SK-N-SH treated with all-trans-retinoic acid at 6 μM for 48 hours (cell line): Measurements from ENCODE around the gene NAMPT.

Source experiments
- ATAC-seq: fragments of 200-7000 bp; cut with Tn5 transposase; 3 replicates; pipeline ENCODE4 v1.9.1; 2020; ENCODE audit warnings: mild to moderate bottlenecking, moderate library complexity
- BACH2 ChIP-seq: fragments of 250-450 bp; sonication (Bioruptor Pico); IDR thresholded peaks from 2 replicates; pipeline ENCODE4 v1.9.0; 2021; ENCODE audit warnings: mild to moderate bottlenecking, borderline replicate concordance
- CSDC2 ChIP-seq: fragments of 250-450 bp; sonication (Bioruptor Pico); IDR thresholded peaks from 2 replicates; pipeline ENCODE4 v1.5.0; 2020; ENCODE audit warnings: mild to moderate bottlenecking, moderate library complexity
- CSRNP3 ChIP-seq: fragments of 250-450 bp; sonication (Bioruptor Pico); IDR thresholded peaks from 2 replicates; pipeline ENCODE4 v1.5.1; 2021; ENCODE audit warnings: mild to moderate bottlenecking, moderate library complexity
- ESRRG ChIP-seq: fragments of 250-450 bp; sonication (Bioruptor Pico); IDR thresholded peaks from 2 replicates; pipeline ENCODE4 v1.6.1; 2021; ENCODE audit warnings: mild to moderate bottlenecking
- GLIS3 ChIP-seq: fragments of 250-450 bp; sonication (Bioruptor Pico); IDR thresholded peaks from 2 replicates; pipeline ENCODE4 v1.5.0; 2020; ENCODE audit warnings: mild to moderate bottlenecking, moderate library complexity
- ISL1 ChIP-seq: fragments of 250-450 bp; sonication (Bioruptor Pico); IDR thresholded peaks from 2 replicates; pipeline ENCODE4 v2.1.2; 2022; ENCODE audit warnings: mild to moderate bottlenecking, moderate library complexity
- OSR1 ChIP-seq: fragments of 250-450 bp; sonication (Bioruptor Pico); IDR thresholded peaks from 2 replicates; pipeline ENCODE4 v1.8.0; 2022; ENCODE audit warnings: moderate library complexity, mild to moderate bottlenecking, inconsistent platforms
- PATZ1 ChIP-seq: fragments of 250-450 bp; sonication (Bioruptor Pico); IDR thresholded peaks from 2 replicates; pipeline ENCODE4 v1.8.0; 2020; ENCODE audit warnings: mild to moderate bottlenecking, moderate library complexity, borderline replicate concordance
- POU6F1 ChIP-seq: fragments of 250-450 bp; sonication (Bioruptor Pico); IDR thresholded peaks from 2 replicates; pipeline ENCODE4 v1.8.0; 2021; ENCODE audit warnings: low read depth, mild to moderate bottlenecking, moderate library complexity, borderline replicate concordance
- PPARA ChIP-seq: fragments of 250-450 bp; sonication (Bioruptor Pico); IDR thresholded peaks from 2 replicates; pipeline ENCODE4 v1.5.0; 2020; ENCODE audit warnings: mild to moderate bottlenecking, borderline replicate concordance
- RARB ChIP-seq: fragments of 250-450 bp; sonication (Bioruptor Pico); IDR thresholded peaks from 2 replicates; pipeline ENCODE4 v1.8.0; 2021; ENCODE audit warnings: mild to moderate bottlenecking, moderate library complexity
- SNAI2 ChIP-seq: fragments of 250-450 bp; sonication (Bioruptor Pico); IDR thresholded peaks from 2 replicates; pipeline ENCODE4 v1.5.0; 2020; ENCODE audit warnings: mild to moderate bottlenecking, moderate library complexity
- TCF4 ChIP-seq: fragments of 250-450 bp; sonication (Bioruptor Pico); IDR thresholded peaks from 2 replicates; pipeline ENCODE4 v1.8.0; 2021; ENCODE audit warnings: mild to moderate bottlenecking, moderate library complexity, borderline replicate concordance
- TOX ChIP-seq: fragments of 250-450 bp; sonication (Bioruptor Pico); IDR thresholded peaks from 2 replicates; pipeline ENCODE4 v1.8.0; 2021; ENCODE audit warnings: mild to moderate bottlenecking, moderate library complexity, borderline replicate concordance
- TSHZ2 ChIP-seq: fragments of 250-450 bp; sonication (Bioruptor Pico); IDR thresholded peaks from 2 replicates; pipeline ENCODE4 v1.5.0; 2020; ENCODE audit warnings: mild to moderate bottlenecking, moderate library complexity
- ZC3H10 ChIP-seq: fragments of 250-450 bp; sonication (Bioruptor Pico); IDR thresholded peaks from 2 replicates; pipeline ENCODE4 v1.5.1; 2021; ENCODE audit warnings: mild to moderate bottlenecking, moderate library complexity
- ZFP3 ChIP-seq: fragments of 250-450 bp; sonication (Bioruptor Pico); IDR thresholded peaks from 2 replicates; pipeline ENCODE4 v1.5.0; 2020; ENCODE audit warnings: mild to moderate bottlenecking, moderate library complexity
- ZFP30 ChIP-seq: fragments of 450-650 bp; formaldehyde crosslinking; IDR thresholded peaks from 2 replicates; pipeline ENCODE4 v1.5.0; 2022; ENCODE audit warnings: mild to moderate bottlenecking, moderate library complexity
- ZNF565 ChIP-seq: fragments of 450-650 bp; formaldehyde crosslinking; conservative IDR thresholded peaks from 2 replicates; pipeline ENCODE4 v1.5.0; 2020; ENCODE audit warnings: low read depth, mild to moderate bottlenecking, moderate library complexity
- ZNF70 ChIP-seq: fragments of 450-650 bp; formaldehyde crosslinking; IDR thresholded peaks from 2 replicates; pipeline ENCODE4 v1.5.0; 2020; ENCODE audit warnings: mild to moderate bottlenecking, moderate library complexity
- ZNF8 ChIP-seq: fragments of 450-650 bp; formaldehyde crosslinking; IDR thresholded peaks from 2 replicates; pipeline ENCODE4 v1.5.0; 2020; ENCODE audit warnings: mild to moderate bottlenecking, moderate library complexity

NAMPT gene

GRCh38 chr7:106270122-106270977 is 14.4 kb downstream of the NAMPT start (continued):
- TF ChIP-seq POU6F1 (CRISPR knock-in tag) (no peak), ZNF565 (no peak), TCF4 (CRISPR knock-in tag) (no peak), TSHZ2 (CRISPR knock-in tag) (no peak), ZC3H10 (CRISPR knock-in tag) (no peak), CSDC2 (CRISPR knock-in tag) (no peak), CSRNP3 (no peak)

GRCh38 chr7:106269254-106269961 is 15.4 kb downstream of the NAMPT start:
- TF ChIP-seq ZFP3 (CRISPR knock-in tag) (no peak), ESRRG (CRISPR knock-in tag) (no peak)
- TF ChIP-seq, all 23 proteins: peak for 0
- no peak for ATAC-seq

- no peak for ATAC-seq
Observed at GRCh38 chr7:106265133-106265532, 19.6 kb downstream of the NAMPT start.

More at GRCh38 chr7:106265133-106265532, 19.6 kb downstream of the NAMPT start:
- TF ChIP-seq ZFP30 (CRISPR knock-in tag) (no peak), ZFP3 (CRISPR knock-in tag) (no peak), BACH2 (CRISPR knock-in tag) (no peak), SNAI2 (no peak), CSDC2 (CRISPR knock-in tag) (no peak), ISL1 (CRISPR knock-in tag) (no peak), GLIS3 (CRISPR knock-in tag) (no peak), OSR1 (CRISPR knock-in tag) (no peak), ZNF8 (no peak), ZNF565 (no peak), TOX (CRISPR knock-in tag) (no peak), TSHZ2 (CRISPR knock-in tag) (no peak), POU6F1 (CRISPR knock-in tag) (no peak), PATZ1 (no peak), CSRNP3 (no peak), PPARA (CRISPR knock-in tag) (no peak), ZNF70 (CRISPR knock-in tag) (no peak), TCF4 (CRISPR knock-in tag) (no peak), RARB (CRISPR knock-in tag) (no peak)
